Tibial nerve (tissue), 4 donors: ENCODE results near the gene APLN. TPM values are rescaled to one million over a fixed set of nuclear protein-coding genes. Genes with fewer than 3 reads are reported as not detected.

Source experiments
- DNase-seq, 2 donors: peaks; one replicate each; pipeline ENCODE4 v3.0.0-alpha.2; 2019; ENCODE audit warnings: low spot score in 2 of 2
- H3K27ac ChIP-seq, 4 donors: fragments of 200-600 bp; sonication (generic) in 3 of 4; one replicate each; pipeline ENCODE4 v1.5.1; 2017 to 2019; ENCODE audit warnings: mild to moderate bottlenecking in 1 of 4
- H3K27me3 ChIP-seq, 2 donors: fragments of 200-600 bp; sonication (generic) in 1 of 2; one replicate each; pipeline versions ENCODE4 v1.5.1 to v1.6.0; 2017 to 2019
- H3K36me3 ChIP-seq, 3 donors: fragments of 200-600 bp; sonication (generic); one replicate each; pipeline ENCODE4 v1.5.1; 2018 to 2019
- H3K4me1 ChIP-seq, 4 donors: fragments of 200-600 bp; sonication (generic) in 3 of 4; one replicate each; pipeline ENCODE4 v1.5.1; 2017 to 2019
- H3K4me3 ChIP-seq, 4 donors: fragments of 200-600 bp; sonication (generic) in 3 of 4; one replicate each; pipeline ENCODE4 v1.5.1; 2017 to 2019; ENCODE audit warnings: mild to moderate bottlenecking in 1 of 4, moderate library complexity in 1 of 4
- H3K9me3 ChIP-seq, 4 donors: fragments of 200-600 bp; sonication (generic) in 3 of 4; one replicate each; pipeline ENCODE4 v1.5.1; 2017 to 2019
- EP300 ChIP-seq, 2 donors: sonication (generic); formaldehyde crosslinking; IDR thresholded peaks; one replicate each; pipeline ENCODE4 v1.6.1; 2017; ENCODE audit warnings: antibody characterized with exemption in 2 of 2, mild to moderate bottlenecking in 1 of 2
- POLR2A ChIP-seq, 2 donors: fragments of 450-650 bp; IDR thresholded peaks; one replicate each; pipeline ENCODE4 v1.6.1; 2017; ENCODE audit warnings: antibody characterized with exemption in 2 of 2, mild to moderate bottlenecking in 2 of 2, moderate library complexity in 2 of 2
- WGBS, 2 donors: methylation state at CpG; one replicate each; pipeline ENCODE4 v1.1.5; 2018; 5-methylcytosine and 5-hydroxymethylcytosine counted together
- total RNA-seq, 4 donors: library from RNA; depleted of rRNA; stranded (reverse); fragments of >200 nt; gene quantifications; one replicate each; pipeline ENCODE4 v1.1.0, GENCODE V29; 2016
- TF ChIP-seq, protein P1 (sequence below), 5 experiments: fragments of 200-600 bp in 3 of 5; fragments of 450-650 bp in 2 of 5; sonication (generic) in 3 of 5; IDR thresholded peaks; one replicate each; pipeline ENCODE4 v1.5.1; 2016 to 2019; ENCODE audit warnings: antibody characterized with exemption in 5 of 5, mild to moderate bottlenecking in 3 of 5, moderate library complexity in 2 of 5

Gene APLN
- total RNA-seq, 4 donors from 2014 or later = 0.20 to 0.60 (median 0.21) TPM; not detected in 1

DNA sequence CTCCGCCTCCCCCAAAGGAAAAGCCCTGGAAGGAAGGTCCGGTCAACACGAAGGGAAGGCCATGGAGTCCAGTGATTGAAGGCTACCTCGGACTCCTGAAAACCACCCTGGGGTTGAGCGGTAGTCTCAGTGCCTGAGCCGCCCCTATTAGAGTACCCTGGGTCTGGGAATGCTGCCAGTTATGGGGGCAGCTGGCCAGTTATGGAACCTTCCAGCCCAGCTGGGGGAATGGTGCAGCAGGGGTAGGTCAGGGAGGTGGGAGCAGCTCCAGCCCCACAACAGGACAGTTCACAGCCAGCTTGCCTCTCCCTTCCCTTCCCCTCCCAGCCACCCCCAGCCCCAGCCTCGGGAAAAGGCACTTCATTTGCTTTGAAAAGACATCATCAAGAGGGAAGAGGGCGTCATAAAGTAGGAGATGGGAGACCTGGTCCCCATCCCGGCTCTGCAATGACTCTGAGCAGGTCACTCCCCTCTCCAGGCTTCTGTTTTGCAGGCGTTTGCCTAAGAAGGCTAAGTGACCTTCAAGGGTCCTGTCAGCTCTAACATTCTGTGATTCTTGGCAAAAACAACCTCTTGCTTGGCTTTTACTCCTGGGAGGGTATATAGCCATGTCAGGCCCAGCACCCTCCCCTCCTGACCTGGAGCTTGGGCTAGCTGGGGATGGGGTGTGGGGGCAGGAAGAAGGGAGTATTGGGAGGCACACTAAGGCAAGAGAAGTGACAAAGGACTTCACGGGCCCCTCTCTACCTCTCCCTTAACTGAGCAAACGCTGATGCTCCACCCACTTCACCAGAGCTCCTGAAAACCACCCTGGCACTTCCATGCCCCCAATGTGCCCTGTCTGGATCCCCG lies 8.0 kb downstream of the APLN start:
- WGBS, 2 donors = 70 to 78% methylated on average over 7 to 13 of the region's 13 CpGs
- H3K27me3 ChIP-seq = peaks cover 0 to 4% of the 10 kb centered on the region in 2 donors

DNA sequence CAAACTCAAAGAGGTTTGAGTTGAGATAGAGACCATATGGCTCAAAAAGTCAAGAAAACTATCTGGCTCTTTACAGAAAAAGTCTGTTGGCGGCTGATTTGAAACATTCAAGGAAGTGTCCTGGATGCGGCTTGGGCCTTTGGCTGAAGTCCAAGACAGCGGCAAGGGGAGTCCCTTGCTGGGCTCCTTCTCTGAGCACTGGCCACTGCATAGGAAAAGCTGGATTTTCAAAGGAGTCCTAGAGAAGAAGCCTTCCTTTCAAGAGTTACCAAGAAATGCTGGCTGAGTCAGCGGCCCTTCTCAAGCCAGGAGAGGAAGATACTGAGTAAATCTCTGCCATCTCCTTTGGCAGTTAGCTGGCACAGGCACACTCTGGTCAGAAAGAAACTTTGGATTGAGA lies 12.1 kb downstream of the APLN start:
- no peak overlapping the region for H3K4me3 ChIP-seq

More for the DNA sequence above, 8.0 kb downstream of the APLN start:
- TF ChIP-seq, protein P1, sequence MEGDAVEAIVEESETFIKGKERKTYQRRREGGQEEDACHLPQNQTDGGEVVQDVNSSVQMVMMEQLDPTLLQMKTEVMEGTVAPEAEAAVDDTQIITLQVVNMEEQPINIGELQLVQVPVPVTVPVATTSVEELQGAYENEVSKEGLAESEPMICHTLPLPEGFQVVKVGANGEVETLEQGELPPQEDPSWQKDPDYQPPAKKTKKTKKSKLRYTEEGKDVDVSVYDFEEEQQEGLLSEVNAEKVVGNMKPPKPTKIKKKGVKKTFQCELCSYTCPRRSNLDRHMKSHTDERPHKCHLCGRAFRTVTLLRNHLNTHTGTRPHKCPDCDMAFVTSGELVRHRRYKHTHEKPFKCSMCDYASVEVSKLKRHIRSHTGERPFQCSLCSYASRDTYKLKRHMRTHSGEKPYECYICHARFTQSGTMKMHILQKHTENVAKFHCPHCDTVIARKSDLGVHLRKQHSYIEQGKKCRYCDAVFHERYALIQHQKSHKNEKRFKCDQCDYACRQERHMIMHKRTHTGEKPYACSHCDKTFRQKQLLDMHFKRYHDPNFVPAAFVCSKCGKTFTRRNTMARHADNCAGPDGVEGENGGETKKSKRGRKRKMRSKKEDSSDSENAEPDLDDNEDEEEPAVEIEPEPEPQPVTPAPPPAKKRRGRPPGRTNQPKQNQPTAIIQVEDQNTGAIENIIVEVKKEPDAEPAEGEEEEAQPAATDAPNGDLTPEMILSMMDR (IDR thresholded peaks at IDR 0.05) = no peak
- no peak for TF ChIP-seq EP300 (IDR thresholded peaks at IDR 0.05)
- TF ChIP-seq POLR2A (IDR thresholded peaks at IDR 0.05) = no peak
- no peaks in the 10 kb centered on the region for H3K4me1 ChIP-seq
- H3K4me3 ChIP-seq = no peak overlapping the region
- no peaks in the 10 kb centered on the region for H3K9me3 ChIP-seq
- H3K27ac ChIP-seq = no peak overlapping the region
- DNase-seq = no peak
- no peaks in the 10 kb centered on the region for H3K36me3 ChIP-seq

DNA sequence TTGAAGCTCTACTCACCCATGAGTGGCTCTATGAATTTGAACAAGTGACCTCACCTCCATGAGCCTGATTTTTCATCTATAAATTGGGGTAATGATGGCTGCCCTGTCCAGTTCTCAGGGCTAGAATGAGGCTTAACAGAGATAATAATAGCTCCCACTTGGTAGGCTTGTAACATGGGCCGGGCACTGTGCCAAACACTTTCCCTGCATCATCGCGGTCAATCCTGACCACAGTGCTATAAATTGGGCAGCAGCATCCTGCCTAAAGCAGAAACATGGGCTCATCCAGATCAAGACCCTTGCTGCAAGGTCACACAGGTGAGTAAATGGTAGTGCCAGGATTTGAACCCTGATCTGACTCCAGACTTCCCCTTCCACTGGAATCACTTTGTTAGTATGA lies 12.8 kb downstream of the APLN start:
- H3K27ac ChIP-seq = no peak overlapping the region
- H3K4me1 ChIP-seq = no peaks in the 10 kb centered on the region
- no peaks in the 10 kb centered on the region for H3K9me3 ChIP-seq
- peaks cover 0 to 6% of the 10 kb centered on the region in 2 donors for H3K27me3 ChIP-seq
- no peak overlapping the region for H3K4me3 ChIP-seq
- WGBS, 2 donors = 63 to 67% methylated on average over 3 of the region's 3 CpGs
- no peak for DNase-seq
- TF ChIP-seq, protein P1 (IDR thresholded peaks at IDR 0.05) = no peak
- TF ChIP-seq EP300 (IDR thresholded peaks at IDR 0.05) (no peak), POLR2A (IDR thresholded peaks at IDR 0.05) (no peak)
- H3K36me3 ChIP-seq = no peaks in the 10 kb centered on the region

More for the DNA sequence above, 12.1 kb downstream of the APLN start:
- WGBS, 2 donors = 42 to 69% methylated on average over 4 of the region's 4 CpGs
- Histone ChIP-seq H3K27me3 (peaks cover 0 to 6% of the 10 kb centered on the region in 2 donors), H3K27ac (no peak overlapping the region), H3K9me3 (no peaks in the 10 kb centered on the region), H3K4me1 (no peaks in the 10 kb centered on the region), H3K36me3 (no peaks in the 10 kb centered on the region)
- DNase-seq = no peak
- TF ChIP-seq, protein P1 (IDR thresholded peaks at IDR 0.05) = no peak
- TF ChIP-seq EP300 (IDR thresholded peaks at IDR 0.05) (no peak), POLR2A (IDR thresholded peaks at IDR 0.05) (no peak)

DNA sequence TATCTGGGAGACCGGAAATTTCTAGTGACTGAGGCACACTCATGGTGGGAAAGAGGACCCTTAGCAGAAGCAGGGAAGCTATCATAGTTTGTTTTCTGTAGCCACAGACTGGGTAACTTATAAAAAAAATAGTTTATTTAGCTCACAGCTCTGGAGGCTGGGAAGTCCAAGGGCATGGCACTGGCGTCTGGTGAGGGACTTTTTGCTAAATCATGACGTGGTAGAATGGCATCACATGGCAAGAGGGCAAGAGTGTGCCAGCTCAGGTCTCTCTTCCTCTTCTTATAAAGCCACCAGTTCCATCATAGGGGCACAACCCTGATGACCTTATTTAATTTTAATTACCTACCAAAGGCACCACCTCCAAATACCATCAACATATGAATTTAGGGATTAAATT lies 13.3 kb downstream of the APLN start:
- Histone ChIP-seq H3K27me3 (peaks cover 0 to 6% of the 10 kb centered on the region in 2 donors), H3K27ac (no peak overlapping the region), H3K36me3 (no peaks in the 10 kb centered on the region), H3K4me1 (no peaks in the 10 kb centered on the region), H3K9me3 (no peaks in the 10 kb centered on the region), H3K4me3 (no peak overlapping the region)
- WGBS, 2 donors = 71 to 85% methylated on average over 3 of the region's 3 CpGs
- no peak for DNase-seq
- TF ChIP-seq EP300 (IDR thresholded peaks at IDR 0.05) (no peak), POLR2A (IDR thresholded peaks at IDR 0.05) (no peak)
- TF ChIP-seq, protein P1 (IDR thresholded peaks at IDR 0.05) = no peak

DNA sequence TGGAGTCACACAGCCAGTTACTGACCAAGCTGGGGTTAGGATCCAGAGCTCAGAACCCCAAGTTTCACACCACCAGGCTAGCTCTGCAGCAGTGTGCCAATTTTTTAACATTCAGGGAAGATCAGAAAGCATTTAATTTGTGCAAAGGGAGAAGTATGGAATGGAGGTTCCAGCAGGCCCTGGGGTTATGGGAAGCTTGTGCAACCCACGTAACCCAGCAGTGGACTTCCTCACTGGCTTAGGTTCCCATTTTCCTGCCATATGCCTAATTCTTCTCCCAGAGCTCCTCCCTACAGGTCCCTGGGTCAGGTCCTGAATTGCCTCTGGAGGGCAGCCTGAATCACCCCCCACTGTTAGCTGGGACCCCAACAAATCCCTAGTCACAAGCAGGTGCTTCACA lies 14.0 kb downstream of the APLN start:
- Histone ChIP-seq H3K36me3 (no peaks in the 10 kb centered on the region), H3K4me1 (no peaks in the 10 kb centered on the region), H3K27me3 (peaks cover 0 to 6% of the 10 kb centered on the region in 2 donors), H3K4me3 (no peak overlapping the region), H3K9me3 (no peaks in the 10 kb centered on the region), H3K27ac (no peak overlapping the region)
- 86 to 90% methylated on average over 1 of the region's 1 CpG for WGBS, 2 donors
- DNase-seq = no peak
- TF ChIP-seq POLR2A (IDR thresholded peaks at IDR 0.05) (no peak), EP300 (IDR thresholded peaks at IDR 0.05) (no peak)
- TF ChIP-seq, protein P1 (IDR thresholded peaks at IDR 0.05) = no peak
